Loucy (cell line): ENCODE measurements around the gene ACACB.

ENCODE experiments used
- H2AFZ ChIP-seq: fragments of 200-600 bp; sonication (generic); 2 replicates; pipeline ENCODE4 v1.6.0; 2016; ENCODE audit warnings: antibody characterized with exemption, mild to moderate bottlenecking, low read length, moderate library complexity
- H3F3A ChIP-seq: fragments of 200-600 bp; 2 replicates; pipeline ENCODE4 v1.6.0; 2016; ENCODE audit warnings: antibody characterized with exemption, low read depth, mild to moderate bottlenecking
- H3K27me3 ChIP-seq: fragments of 200-600 bp; sonication (generic); 2 replicates; pipeline ENCODE4 v1.6.1; 2014; ENCODE audit warnings: low read length, mild to moderate bottlenecking; ENCODE audit not compliant: insufficient read depth, poor library complexity, severe bottlenecking
- H3K36me3 ChIP-seq: fragments of 200-600 bp; sonication (generic); 2 replicates; pipeline ENCODE4 v1.6.1; 2016; ENCODE audit warnings: low read length; ENCODE audit not compliant: insufficient read depth
- H3K4me1 ChIP-seq: fragments of 200-600 bp; sonication (generic); 2 replicates; pipeline ENCODE4 v1.5.1; 2014; ENCODE audit warnings: low read length, mild to moderate bottlenecking; ENCODE audit not compliant: insufficient read depth, poor library complexity, severe bottlenecking
- H3K4me2 ChIP-seq: fragments of 200-600 bp; sonication (generic); 2 replicates; pipeline ENCODE4 v1.6.0; 2014; ENCODE audit warnings: antibody characterized with exemption, low read length, low read depth, mild to moderate bottlenecking; ENCODE audit not compliant: poor library complexity, severe bottlenecking
- H3K4me3 ChIP-seq: fragments of 200-600 bp; sonication (generic); 2 replicates; pipeline ENCODE4 v1.5.1; 2014; ENCODE audit warnings: low read length, mild to moderate bottlenecking, mixed read lengths; ENCODE audit not compliant: poor library complexity, severe bottlenecking
- H3K79me2 ChIP-seq: fragments of 200-600 bp; sonication (generic); 2 replicates; pipeline ENCODE4 v1.6.1; 2014; ENCODE audit warnings: low read length; ENCODE audit not compliant: insufficient read depth
- H3K9ac ChIP-seq: fragments of 200-600 bp; sonication (generic); 2 replicates; pipeline ENCODE4 v1.6.0; 2014; ENCODE audit warnings: mild to moderate bottlenecking, low read depth, low read length, moderate library complexity; ENCODE audit not compliant: poor library complexity, severe bottlenecking
- H3K9me2 ChIP-seq: fragments of 200-600 bp; sonication (generic); replicated peaks from 2 replicates; pipeline ENCODE4 v1.6.1; 2016; ENCODE audit warnings: low read depth, low read length, mixed read lengths
- H3K9me3 ChIP-seq: fragments of 200-600 bp; sonication (generic); 2 replicates; pipeline ENCODE4 v1.6.1; 2014; ENCODE audit warnings: mild to moderate bottlenecking, antibody characterized with exemption, low read length, low read depth; ENCODE audit not compliant: insufficient read depth
- H4K20me1 ChIP-seq: fragments of 200-600 bp; sonication (generic); 2 replicates; pipeline ENCODE4 v1.6.0; 2014; ENCODE audit warnings: antibody characterized with exemption, low read length, mild to moderate bottlenecking; ENCODE audit not compliant: insufficient read depth, poor library complexity, severe bottlenecking
- EZH2phosphoT487 ChIP-seq: fragments of 200-600 bp; IDR thresholded peaks from 2 replicates; pipeline ENCODE4 v1.6.1; 2018; ENCODE audit warnings: antibody characterized with exemption, mild to moderate bottlenecking, moderate library complexity, borderline replicate concordance
- TF ChIP-seq, protein P1 (sequence below): fragments of 200-600 bp; sonication (generic); conservative IDR thresholded peaks from 2 replicates; pipeline ENCODE4 v1.5.1; 2014; ENCODE audit warnings: mild to moderate bottlenecking, antibody characterized with exemption, low read length

ACACB gene

GRCh38 chr12:109137055-109137454, 20.7 kb downstream of the ACACB start:
- no peak for TF ChIP-seq EZH2phosphoT487
- Histone ChIP-seq H3K79me2 (no peaks in the 10 kb centered on the region), H3K9me2 (no peaks in the 10 kb centered on the region), H3K36me3 (no peaks in the 10 kb centered on the region), H3K4me2 (no peak overlapping the region), H3K4me1 (no peaks in the 10 kb centered on the region), H3K4me3 (no peak overlapping the region), H3K27me3 (no peaks in the 10 kb centered on the region), H3F3A (no peaks in the 10 kb centered on the region), H2AFZ (no peak overlapping the region), H4K20me1 (no peaks in the 10 kb centered on the region), H3K9ac (no peak overlapping the region), H3K9me3 (no peaks in the 10 kb centered on the region)

GRCh38 chr12:109139360-109139759, 23.0 kb downstream of the ACACB start:
- Histone ChIP-seq H3K4me3 (no peak overlapping the region), H3K36me3 (no peaks in the 10 kb centered on the region), H3K27me3 (no peaks in the 10 kb centered on the region), H3K79me2 (no peaks in the 10 kb centered on the region), H4K20me1 (no peaks in the 10 kb centered on the region), H3K9ac (no peak overlapping the region), H2AFZ (no peak overlapping the region), H3K9me2 (no peaks in the 10 kb centered on the region), H3F3A (no peaks in the 10 kb centered on the region), H3K9me3 (no peaks in the 10 kb centered on the region), H3K4me2 (no peak overlapping the region), H3K4me1 (no peaks in the 10 kb centered on the region)
- TF ChIP-seq, protein P1, sequence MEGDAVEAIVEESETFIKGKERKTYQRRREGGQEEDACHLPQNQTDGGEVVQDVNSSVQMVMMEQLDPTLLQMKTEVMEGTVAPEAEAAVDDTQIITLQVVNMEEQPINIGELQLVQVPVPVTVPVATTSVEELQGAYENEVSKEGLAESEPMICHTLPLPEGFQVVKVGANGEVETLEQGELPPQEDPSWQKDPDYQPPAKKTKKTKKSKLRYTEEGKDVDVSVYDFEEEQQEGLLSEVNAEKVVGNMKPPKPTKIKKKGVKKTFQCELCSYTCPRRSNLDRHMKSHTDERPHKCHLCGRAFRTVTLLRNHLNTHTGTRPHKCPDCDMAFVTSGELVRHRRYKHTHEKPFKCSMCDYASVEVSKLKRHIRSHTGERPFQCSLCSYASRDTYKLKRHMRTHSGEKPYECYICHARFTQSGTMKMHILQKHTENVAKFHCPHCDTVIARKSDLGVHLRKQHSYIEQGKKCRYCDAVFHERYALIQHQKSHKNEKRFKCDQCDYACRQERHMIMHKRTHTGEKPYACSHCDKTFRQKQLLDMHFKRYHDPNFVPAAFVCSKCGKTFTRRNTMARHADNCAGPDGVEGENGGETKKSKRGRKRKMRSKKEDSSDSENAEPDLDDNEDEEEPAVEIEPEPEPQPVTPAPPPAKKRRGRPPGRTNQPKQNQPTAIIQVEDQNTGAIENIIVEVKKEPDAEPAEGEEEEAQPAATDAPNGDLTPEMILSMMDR = no peak
- no peak for TF ChIP-seq EZH2phosphoT487

GRCh38 chr12:109139791-109140190, 23.4 kb downstream of the ACACB start:
- Histone ChIP-seq H4K20me1 (no peaks in the 10 kb centered on the region), H3K4me1 (no peaks in the 10 kb centered on the region), H3K79me2 (no peaks in the 10 kb centered on the region), H3F3A (no peaks in the 10 kb centered on the region), H3K4me2 (no peak overlapping the region), H3K9ac (no peak overlapping the region), H3K36me3 (no peaks in the 10 kb centered on the region), H2AFZ (no peak overlapping the region), H3K9me2 (no peaks in the 10 kb centered on the region), H3K9me3 (no peaks in the 10 kb centered on the region), H3K27me3 (no peaks in the 10 kb centered on the region), H3K4me3 (no peak overlapping the region)
- TF ChIP-seq, protein P1 = no peak
- TF ChIP-seq EZH2phosphoT487 = no peak

GRCh38 chr12:109140560-109140959, 24.2 kb downstream of the ACACB start:
- Histone ChIP-seq H3F3A (no peaks in the 10 kb centered on the region), H3K4me2 (no peak overlapping the region), H3K9me2 (no peaks in the 10 kb centered on the region), H3K27me3 (no peaks in the 10 kb centered on the region), H3K4me1 (no peaks in the 10 kb centered on the region), H2AFZ (no peak overlapping the region), H3K9me3 (no peaks in the 10 kb centered on the region), H3K9ac (no peak overlapping the region), H3K36me3 (no peaks in the 10 kb centered on the region), H3K79me2 (no peaks in the 10 kb centered on the region), H4K20me1 (no peaks in the 10 kb centered on the region), H3K4me3 (no peak overlapping the region)
- TF ChIP-seq, protein P1 = no peak
- TF ChIP-seq EZH2phosphoT487 = no peak
